A172 (cell line): ENCODE results near the gene OR4S1. TPM values are rescaled to one million over a fixed set of nuclear protein-coding genes. Genes with fewer than 3 reads are reported as not detected.
"Not testable (repeated sequence)": the region's sequence is repeated elsewhere in the genome, so short reads cannot be mapped to it uniquely, and the experiment has no call there.

ENCODE experiments used
- DNase-seq: peaks from one replicate; pipeline ENCODE4 v3.0.0-alpha.2; 2015; ENCODE audit warnings: low spot score
- total RNA-seq: library from RNA; depleted of rRNA; stranded (reverse); fragments of >200 nt; shearing (Covaris generic); gene quantifications from 2 replicates; pipeline ENCODE4 v1.2.3, GENCODE V29; 2014; rRNA removed

OR4S1 gene
- total RNA-seq: not detected in 2 replicates

DNA sequence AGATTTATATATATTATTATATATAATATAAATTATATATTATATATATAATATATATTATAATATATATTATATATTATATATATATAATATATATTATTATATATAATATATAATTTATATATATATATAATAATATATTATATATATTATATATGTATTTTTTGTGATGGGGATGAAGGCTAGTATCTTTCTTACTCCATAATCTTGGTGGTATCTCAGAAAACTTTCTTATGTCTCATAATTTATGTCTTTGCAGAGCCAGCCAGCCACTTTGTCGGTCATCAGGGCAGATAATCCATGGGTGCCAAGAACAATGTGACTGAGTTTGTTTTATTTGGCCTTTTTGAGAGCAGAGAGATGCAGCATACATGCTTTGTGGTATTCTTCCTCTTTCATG lies at the start of gene OR4S1:
Gene OR4S1, plus strand, starts transcription at position 301 of the 400 bp plus-strand sequence. Its CDS starts 0 bp downstream, at position 301.
- no peak for DNase-seq

GRCh38 chr11:48261600-48261999 lies 44.4 kb upstream of the OR4S1 start:
- no peak for DNase-seq

- DNase-seq: no peak
Observed at GRCh38 chr11:48263423-48263911, 42.6 kb upstream of the OR4S1 start, which contains the start of gene OR4X1. TSS of gene OR4X1 (plus strand) at chr11:48263861. CDS start at chr11:48263861, 0 bp downstream.

GRCh38 chr11:48270621-48271020 lies 35.4 kb upstream of the OR4S1 start:
- DNase-seq: no peak

GRCh38 chr11:48272606-48273005 lies 33.4 kb upstream of the OR4S1 start:
- no peak for DNase-seq

- peak; percentile 61 for DNase-seq
Observed at GRCh38 chr11:48307760-48308386, 1.9 kb downstream of the OR4S1 start.

DNA sequence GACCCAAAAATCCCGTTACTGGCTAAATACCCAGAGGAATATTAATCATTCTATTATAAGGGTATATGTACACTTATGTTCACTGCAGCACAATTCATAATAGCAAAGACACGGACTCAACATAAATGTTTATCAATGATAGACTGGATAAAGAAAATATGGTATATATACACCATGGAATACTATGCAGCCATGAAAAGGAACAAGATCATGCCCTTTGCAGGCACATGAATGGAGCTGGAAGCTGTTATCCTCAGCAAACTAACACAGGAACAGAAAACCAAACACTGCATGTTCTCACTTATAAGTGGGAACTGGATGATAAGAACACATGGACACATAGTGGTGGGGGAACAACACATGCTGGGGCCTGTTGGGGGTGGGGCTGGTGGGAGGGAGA lies 7.6 kb downstream of the OR4S1 start:
- not testable (repeated sequence) for DNase-seq

DNA sequence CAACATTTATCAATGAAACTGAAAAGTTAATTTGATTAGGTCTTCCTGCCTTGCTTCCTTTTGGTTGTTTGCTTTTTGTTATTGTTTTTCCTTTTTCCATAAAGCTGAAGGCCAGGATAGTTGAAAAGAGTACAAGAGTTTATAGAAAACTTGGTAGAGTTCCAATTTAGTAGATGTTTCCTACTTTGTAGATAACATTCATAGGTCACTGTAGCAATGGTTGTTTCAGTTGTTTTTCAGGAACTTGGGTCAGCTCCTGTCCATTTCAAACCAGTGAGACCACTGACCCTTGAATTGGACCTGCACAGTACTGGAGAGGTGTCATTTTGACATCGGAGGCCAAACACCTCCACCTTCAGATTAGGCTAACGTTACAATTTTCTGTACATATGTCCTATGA lies 13.8 kb downstream of the OR4S1 start:
- not testable (repeated sequence) for DNase-seq

DNA sequence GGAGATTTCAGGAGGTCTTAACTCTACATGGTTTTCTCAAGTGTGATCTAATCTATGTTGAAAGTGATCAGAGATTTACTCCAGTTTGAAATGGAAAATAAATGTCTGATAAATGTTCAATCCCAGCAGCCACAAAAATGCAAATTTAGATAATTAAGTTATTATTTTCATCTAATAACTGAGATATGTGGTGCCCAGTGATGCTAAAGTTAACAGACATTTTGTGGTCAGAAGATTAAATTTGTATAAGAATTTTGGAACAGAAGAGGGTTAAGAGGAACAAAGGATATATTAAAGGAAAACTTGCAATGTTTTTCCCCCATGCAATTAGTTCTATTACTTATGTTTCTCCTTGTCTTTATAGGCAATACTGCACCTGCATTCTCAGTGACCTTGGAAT lies 18.6 kb downstream of the OR4S1 start, which contains the start of gene OR4C3:
Gene OR4C3, plus strand, starts transcription at position 301 of the 400 bp plus-strand sequence. CDS start 102 bp downstream, outside the sequence.
- DNase-seq: not testable (repeated sequence)

GRCh38 chr11:48341466-48341865 lies 35.4 kb downstream of the OR4S1 start:
- DNase-seq: no peak

DNA sequence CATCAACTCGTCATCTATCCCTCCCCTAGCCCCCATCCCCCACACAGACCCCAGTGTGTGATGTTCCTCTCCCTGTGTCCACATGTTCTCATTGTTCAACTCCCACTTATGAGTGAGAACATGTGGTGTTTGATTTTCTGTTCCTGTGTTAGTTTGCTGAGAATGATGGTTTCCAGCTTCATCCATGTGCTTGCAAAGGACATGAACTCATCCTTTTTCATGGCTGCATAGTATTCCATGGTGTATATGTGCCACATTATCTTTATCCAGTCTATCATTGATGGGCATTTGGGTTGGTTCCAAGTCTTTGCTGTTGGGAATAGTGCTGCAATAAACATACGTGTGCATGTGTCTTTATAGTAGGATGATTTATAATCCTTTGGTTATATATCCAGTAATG lies 36.5 kb downstream of the OR4S1 start:
- DNase-seq: not testable (repeated sequence)

- not testable (repeated sequence) for DNase-seq
Observed at GRCh38 chr11:48346286-48346685, 40.3 kb downstream of the OR4S1 start.

DNA sequence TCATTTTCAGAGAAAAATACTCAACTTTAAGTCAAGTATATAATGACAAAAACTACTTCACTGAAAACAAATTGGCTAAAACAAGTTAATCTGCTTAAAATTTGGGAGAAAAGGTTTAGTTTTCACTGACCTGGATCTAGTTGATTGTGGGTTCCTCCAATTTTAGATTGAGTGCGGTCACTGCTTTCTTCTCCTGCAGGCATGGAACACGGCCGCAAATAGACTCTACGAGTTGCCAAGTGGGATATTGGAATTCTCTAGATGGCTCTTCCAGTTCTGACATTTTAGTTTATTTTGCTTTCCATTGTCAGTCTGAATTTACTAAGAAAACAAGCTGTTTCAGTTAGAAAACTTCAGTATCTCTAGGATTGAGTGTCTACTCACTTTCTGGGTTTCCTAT lies 48.0 kb downstream of the OR4S1 start:
- no peak for DNase-seq

- no peak for DNase-seq
Observed at GRCh38 chr11:48354677-48355076, 48.7 kb downstream of the OR4S1 start.

Other genes with a start within 250 kb of the OR4S1 start
- gene OR4B1, start 89.4 kb upstream of the OR4S1 start, total RNA-seq: not detected in 2 replicates
- gene OR4X2, start 61.1 kb upstream of the OR4S1 start, total RNA-seq: not detected in 2 replicates
- gene OR4X1, start 42.4 kb upstream of the OR4S1 start, total RNA-seq: not detected in 2 replicates
- gene OR4C3, start 18.7 kb downstream of the OR4S1 start, total RNA-seq: not detected in 2 replicates
- gene OR4C5, start 60.2 kb downstream of the OR4S1 start, total RNA-seq: not detected in 2 replicates
- not detected in 2 replicates for gene OR4A47, start 182.6 kb downstream of the OR4S1 start, total RNA-seq